GM10266 (cell line): ENCODE data around the gene RPS25.
"Not testable (repeated sequence)": the region's sequence is repeated elsewhere in the genome, so short reads cannot be mapped to it uniquely, and the experiment has no call there.

Experiments used
- DNase-seq: peaks from one replicate; pipeline ENCODE4 v3.0.0; 2012; ENCODE audit errors: extremely low spot score
- CTCF ChIP-seq: IDR thresholded peaks from 2 replicates; pipeline ENCODE4 v1.5.1; 2012; ENCODE audit warnings: mild to moderate bottlenecking, low read depth; ENCODE audit not compliant: control insufficient read depth, insufficient read depth; ENCODE audit errors: missing control alignments

RPS25 gene

GRCh38 chr11:118971646-118972045 is 46.5 kb downstream of the RPS25 start, which contains the start of gene FOXR1:
Gene FOXR1 (plus strand): TSS chr11:118971761. CDS start chr11:118971932, 171 bp downstream.
- DNase-seq, result no peak

GRCh38 chr11:118969508-118969907 is 48.6 kb downstream of the RPS25 start:
- not testable (repeated sequence) for DNase-seq

More at GRCh38 chr11:118971646-118972045, 46.5 kb downstream of the RPS25 start, which contains the start of gene FOXR1:
- no peak for TF ChIP-seq CTCF
